Stimulated activated naive CD8-positive, alpha-beta T cell treated with anti-CD3 and anti-CD28 coated beads, Interleukin-15, Interleukin-2, amounts not matched to agents 100 U/mL and 50 U/mL, for 24 hours (primary cell): ENCODE measurements around the gene REEP6.

Source experiments
- ATAC-seq: fragments of 150-1000 bp; cut with Tn5 transposase; one replicate; pipeline ENCODE4 v1.10.0; 2021
- DNase-seq: peaks from one replicate; pipeline ENCODE4 v3.0.0; 2021

Gene REEP6

GRCh38 chr19:1456121-1456900, 34.7 kb upstream of the REEP6 start:
- DNase-seq (no peak), ATAC-seq (no peak)

GRCh38 chr19:1457031-1457739, 33.8 kb upstream of the REEP6 start:
- no peak for ATAC-seq
- no peak for DNase-seq

- ATAC-seq (no peak), DNase-seq (no peak)
Observed at GRCh38 chr19:1457892-1458291, 33.1 kb upstream of the REEP6 start.

GRCh38 chr19:1459479-1459878, 31.5 kb upstream of the REEP6 start:
- no peak for ATAC-seq
- no peak for DNase-seq

GRCh38 chr19:1460033-1460995, 30.7 kb upstream of the REEP6 start:
- no peak for ATAC-seq
- DNase-seq, result no peak

- DNase-seq (no peak), ATAC-seq (no peak)
Observed at GRCh38 chr19:1461862-1462261, 29.1 kb upstream of the REEP6 start.

GRCh38 chr19:1465191-1466016, 25.6 kb upstream of the REEP6 start:
- ATAC-seq (peak; percentile 34), DNase-seq (peak; percentile 51)

GRCh38 chr19:1466018-1466460, 24.9 kb upstream of the REEP6 start:
- ATAC-seq (no peak), DNase-seq (no peak)

- ATAC-seq (no peak), DNase-seq (no peak)
Observed at GRCh38 chr19:1466461-1467214, 24.3 kb upstream of the REEP6 start.

- ATAC-seq, result no peak
- DNase-seq, result no peak
Observed at GRCh38 chr19:1467215-1467489, 23.8 kb upstream of the REEP6 start.

GRCh38 chr19:1467490-1468273, 23.3 kb upstream of the REEP6 start:
- DNase-seq, result no peak

GRCh38 chr19:1468274-1468820, 22.6 kb upstream of the REEP6 start:
- no peak for ATAC-seq

More at GRCh38 chr19:1467490-1468273, 23.3 kb upstream of the REEP6 start:
- ATAC-seq, result no peak

GRCh38 chr19:1468821-1469254, 22.1 kb upstream of the REEP6 start:
- ATAC-seq, result peak; percentile 8
- peak; percentile 61 for DNase-seq

More at GRCh38 chr19:1468274-1468820, 22.6 kb upstream of the REEP6 start:
- no peak for DNase-seq

GRCh38 chr19:1469255-1470054, 21.5 kb upstream of the REEP6 start:
- DNase-seq (no peak), ATAC-seq (peak; percentile 20)

- ATAC-seq (no peak), DNase-seq (no peak)
Observed at GRCh38 chr19:1470055-1470304, 21.0 kb upstream of the REEP6 start.

GRCh38 chr19:1470305-1471009, 20.5 kb upstream of the REEP6 start:
- DNase-seq, result peak; percentile 75

GRCh38 chr19:1471010-1471514, 19.9 kb upstream of the REEP6 start:
- no peak for ATAC-seq
- no peak for DNase-seq

More at GRCh38 chr19:1470305-1471009, 20.5 kb upstream of the REEP6 start:
- ATAC-seq, result peak; percentile 22

GRCh38 chr19:1471515-1472160, 19.3 kb upstream of the REEP6 start:
- DNase-seq (no peak), ATAC-seq (no peak)
